GM19372 (cell line): Measurements from ENCODE around the gene PTX4.

ENCODE experiments used
- ATAC-seq: cut with Tn5 transposase; IDR thresholded peaks from one replicate; pipeline ENCODE4 v1.9.1; 2021; ENCODE audit warnings: mild to moderate bottlenecking, low read depth, moderate library complexity; ENCODE audit not compliant: unreplicated experiment

The PTX4 gene

GRCh38 chr16:1525871-1526607 is 37.3 kb upstream of the PTX4 start:
- ATAC-seq, result no peak

GRCh38 chr16:1524366-1524765 is 35.6 kb upstream of the PTX4 start:
- ATAC-seq, result no peak

DNA sequence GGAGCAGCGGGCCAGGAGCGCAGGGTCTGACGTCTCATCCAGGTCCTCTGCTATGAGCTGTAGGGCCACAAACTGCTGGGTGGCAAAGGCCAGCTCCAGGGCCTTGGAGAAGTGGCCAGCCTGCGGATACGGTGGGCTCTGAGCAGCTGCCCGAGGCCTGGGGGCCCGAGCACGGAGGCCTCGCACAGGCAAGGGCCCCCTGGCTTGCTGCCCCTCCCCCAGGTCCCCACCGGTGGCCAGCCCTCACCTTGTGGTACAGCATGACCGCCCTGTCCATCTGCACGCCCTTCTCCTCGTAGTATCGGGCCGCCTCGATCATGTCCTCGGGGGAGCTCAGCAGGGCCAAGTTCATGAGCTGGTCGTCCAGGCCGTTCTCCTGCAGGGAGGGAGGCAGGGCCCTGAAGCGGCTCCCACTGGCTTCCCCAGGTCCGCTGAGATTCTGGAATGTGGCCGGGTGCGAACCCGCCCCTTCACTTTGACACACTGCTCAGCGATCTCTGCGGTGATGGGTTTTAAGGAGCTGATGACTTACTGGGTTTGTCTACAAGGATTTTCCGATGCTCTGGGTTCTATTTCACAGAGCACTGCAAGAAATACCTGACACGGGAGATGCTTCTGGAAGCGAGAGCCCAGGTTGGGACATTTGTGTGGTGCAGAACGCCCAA is 35.0 kb upstream of the PTX4 start:
- no peak for ATAC-seq

GRCh38 chr16:1520461-1520860 is 31.7 kb upstream of the PTX4 start:
- ATAC-seq, result no peak

- no peak for ATAC-seq
These were observed 31.1 kb upstream of the PTX4 start for GRCh38 chr16:1519831-1520230.

GRCh38 chr16:1518626-1519135 is 29.9 kb upstream of the PTX4 start:
- no peak for ATAC-seq

DNA sequence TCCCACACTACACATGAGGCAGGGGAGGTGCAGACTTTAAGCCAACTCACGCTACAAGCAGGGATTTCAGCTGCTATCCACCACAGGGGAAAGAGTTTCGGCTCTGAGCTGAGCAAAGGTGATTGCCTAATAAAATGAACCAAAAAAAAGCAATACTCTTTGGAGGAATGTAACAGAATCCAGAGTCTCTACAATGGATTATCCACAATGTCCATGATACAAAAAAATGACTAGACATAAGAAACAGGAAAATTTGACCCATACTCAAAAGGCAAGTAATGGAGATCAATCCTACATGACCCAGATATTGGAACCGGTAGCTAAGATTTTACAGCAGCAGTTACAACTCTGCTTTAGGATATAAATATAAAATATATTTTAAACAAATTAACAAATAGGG is 25.8 kb upstream of the PTX4 start:
- ATAC-seq, result no peak

DNA sequence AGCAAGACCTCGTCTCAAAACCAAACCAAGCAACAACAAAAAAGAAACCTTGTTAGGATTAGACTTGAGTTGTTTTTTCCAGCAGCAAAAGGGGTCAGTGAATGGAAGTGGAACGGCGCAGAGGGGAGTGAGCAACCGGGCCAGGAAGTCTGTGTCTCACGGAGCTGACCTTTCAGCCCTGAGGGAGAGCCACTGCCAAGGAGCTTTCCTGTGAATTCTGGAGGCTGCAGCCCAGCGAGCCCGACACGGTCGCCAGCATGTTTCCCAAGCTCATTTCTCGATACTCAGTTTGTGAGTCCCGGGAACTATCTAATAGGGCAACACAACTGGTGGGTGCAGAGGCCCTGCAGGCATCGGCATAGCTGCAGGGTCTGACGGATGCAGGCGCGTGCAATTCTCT is 24.0 kb upstream of the PTX4 start:
- no peak for ATAC-seq

GRCh38 chr16:1511662-1512569 is 23.2 kb upstream of the PTX4 start:
- no peak for ATAC-seq

- no peak for ATAC-seq
These were observed 22.2 kb upstream of the PTX4 start for GRCh38 chr16:1510941-1511351.

GRCh38 chr16:1510272-1510671 is 21.5 kb upstream of the PTX4 start:
- no peak for ATAC-seq

GRCh38 chr16:1509307-1510221 is 20.8 kb upstream of the PTX4 start:
- ATAC-seq, result no peak

GRCh38 chr16:1508494-1509187 is 19.9 kb upstream of the PTX4 start:
- ATAC-seq, result no peak

- ATAC-seq, result no peak
These were observed 17.9 kb upstream of the PTX4 start for GRCh38 chr16:1506494-1507213.

GRCh38 chr16:1505912-1506311 is 17.2 kb upstream of the PTX4 start:
- no peak for ATAC-seq

GRCh38 chr16:1505073-1505844 is 16.5 kb upstream of the PTX4 start:
- no peak for ATAC-seq

- ATAC-seq, result no peak
These were observed 14.6 kb upstream of the PTX4 start for GRCh38 chr16:1503110-1503955.
